ENCODE results near the gene RNF4.

- no peak for TF ChIP-seq CTCF (conservative IDR thresholded peaks at IDR 0.05)
- no peak for TF ChIP-seq ZFX (IDR thresholded peaks at IDR 0.05)
Observed at GRCh38 chr4:2438822-2439718, 29.8 kb upstream of the RNF4 start.

All from C4-2B (cell line).